Neural cell (in vitro differentiated cells): ENCODE data around the gene GPATCH2L. TPM values are rescaled to one million over a fixed set of nuclear protein-coding genes. Genes with fewer than 3 reads are reported as not detected.

Source experiments
- H2AFZ ChIP-seq: fragments of 200-600, 300-800 bp; sonication (generic), shearing (Covaris generic); 2 replicates; pipeline ENCODE4 v1.6.0; 2014; ENCODE audit warnings: low read depth, mild to moderate bottlenecking, antibody characterized with exemption, low read length, moderate library complexity
- H3F3A ChIP-seq: fragments of 200-600 bp; shearing (Covaris generic); 2 replicates; pipeline ENCODE4 v1.6.1; 2016; ENCODE audit warnings: mild to moderate bottlenecking, moderate library complexity, mixed read lengths, antibody characterized with exemption, low read length; ENCODE audit not compliant: insufficient read depth, poor library complexity, severe bottlenecking
- H3K27ac ChIP-seq: fragments of 200-600, 300-800 bp; sonication (generic), shearing (Covaris generic); 2 replicates; pipeline ENCODE4 v1.5.1; 2014; ENCODE audit warnings: mild to moderate bottlenecking, low read length, moderate library complexity
- H3K27me3 ChIP-seq: fragments of 300-800, 200-600 bp; sonication (generic), shearing (Covaris generic); 2 replicates; pipeline ENCODE4 v1.6.0; 2014; ENCODE audit warnings: mild to moderate bottlenecking, low read depth, low read length, moderate library complexity; ENCODE audit not compliant: insufficient read depth
- H3K36me3 ChIP-seq: fragments of 300-800, 200-600 bp; sonication (generic), shearing (Covaris generic); 2 replicates; pipeline ENCODE4 v1.5.1; 2014; ENCODE audit warnings: mild to moderate bottlenecking, antibody characterized with exemption, low read length, moderate library complexity; ENCODE audit not compliant: insufficient read depth
- H3K4me2 ChIP-seq: fragments of 300-800, 200-600 bp; sonication (generic), shearing (Covaris generic); 2 replicates; pipeline ENCODE4 v1.6.0; 2014; ENCODE audit warnings: mild to moderate bottlenecking, low read length
- H3K4me3 ChIP-seq: fragments of 300-800, 200-600 bp; sonication (generic), shearing (Covaris generic); 2 replicates; pipeline ENCODE4 v1.5.1; 2014; ENCODE audit warnings: mild to moderate bottlenecking, low read length, moderate library complexity
- H3K79me2 ChIP-seq: fragments of 200-600 bp; shearing (Covaris generic); replicated peaks from 2 replicates; pipeline ENCODE4 v1.6.0; 2014; ENCODE audit warnings: mild to moderate bottlenecking, low read length, moderate library complexity; ENCODE audit not compliant: insufficient read depth
- H3K9ac ChIP-seq: fragments of 300-800, 200-600 bp; sonication (generic), shearing (Covaris generic); 2 replicates; pipeline ENCODE4 v1.6.1; 2016; ENCODE audit warnings: mild to moderate bottlenecking, low read length, mixed read lengths
- H3K9me2 ChIP-seq: fragments of 200-600 bp; shearing (Covaris generic); 2 replicates; pipeline ENCODE4 v1.6.1; 2016; ENCODE audit warnings: mild to moderate bottlenecking, low read length, mixed read lengths; ENCODE audit not compliant: insufficient read depth
- H3K9me3 ChIP-seq: fragments of 200-600, 300-800 bp; sonication (generic), shearing (Covaris generic); 2 replicates; pipeline ENCODE4 v1.6.1; 2016; ENCODE audit warnings: mild to moderate bottlenecking, mixed run types, low read length, moderate library complexity, mixed read lengths
- H4K20me1 ChIP-seq: fragments of 200-600 bp; shearing (Covaris generic); 2 replicates; pipeline ENCODE4 v1.6.1; 2016; ENCODE audit warnings: mild to moderate bottlenecking, mixed run types; ENCODE audit not compliant: insufficient read depth
- EP300 ChIP-seq: fragments of 450-650 bp; conservative IDR thresholded peaks from 2 replicates; pipeline ENCODE4 v1.6.1; 2014; ENCODE audit warnings: antibody characterized with exemption, mild to moderate bottlenecking, moderate library complexity; ENCODE audit not compliant: poor library complexity, severe bottlenecking
- EZH2 ChIP-seq: fragments of 200-600, 300-800 bp; shearing (Covaris generic), sonication (generic); IDR thresholded peaks from 2 replicates; pipeline ENCODE4 v1.6.1; 2014; ENCODE audit warnings: antibody characterized with exemption, low read length, borderline replicate concordance, mild to moderate bottlenecking; ENCODE audit not compliant: insufficient read depth, poor library complexity, severe bottlenecking
- MXI1 ChIP-seq: fragments of 450-650 bp; conservative IDR thresholded peaks from 2 replicates; pipeline ENCODE4 v1.6.1; 2014; ENCODE audit warnings: antibody characterized with exemption, mild to moderate bottlenecking; ENCODE audit not compliant: poor library complexity, severe bottlenecking
- POLR2AphosphoS5 ChIP-seq: IDR thresholded peaks from 2 replicates; pipeline ENCODE4 v1.6.1; 2012
- RAD21 ChIP-seq: fragments of 450-650 bp; conservative IDR thresholded peaks from 2 replicates; pipeline ENCODE4 v1.6.1; 2014; ENCODE audit warnings: antibody characterized with exemption, mild to moderate bottlenecking, moderate library complexity
- REST ChIP-seq: IDR thresholded peaks from 2 replicates; pipeline ENCODE4 v1.6.1; 2012; ENCODE audit warnings: borderline replicate concordance
- SMC3 ChIP-seq: fragments of 450-650 bp; conservative IDR thresholded peaks from 2 replicates; pipeline ENCODE4 v1.6.1; 2014; ENCODE audit warnings: antibody characterized with exemption, mild to moderate bottlenecking, moderate library complexity; ENCODE audit not compliant: poor library complexity
- TAF1 ChIP-seq: IDR thresholded peaks from 2 replicates; pipeline ENCODE4 v1.6.1; 2012; ENCODE audit warnings: low read depth
- polyA plus RNA-seq: library from polyadenylated mRNA; depleted of rRNA; stranded (reverse); fragments of >200 nt; gene quantifications from 2 replicates; pipeline ENCODE4 v1.2.3, GENCODE V29; 2014

The GPATCH2L gene
- polyA plus RNA-seq, 1 donor from 2014 or later, result 49.6 TPM

- Histone ChIP-seq H3K9me3 (no peaks in the 10 kb centered on the region), H3K36me3 (peaks cover 13% of the 10 kb centered on the region)
Observed at GRCh38 chr14:76174982-76175381, 23.3 kb downstream of the GPATCH2L start.

GRCh38 chr14:76175942-76176341 is 24.2 kb downstream of the GPATCH2L start:
- Histone ChIP-seq H3F3A (no peaks in the 10 kb centered on the region), H3K4me2 (no peak overlapping the region), H3K79me2 (peaks cover 4% of the 10 kb centered on the region), H3K9me3 (no peaks in the 10 kb centered on the region), H3K27ac (no peak overlapping the region), H4K20me1 (no peaks in the 10 kb centered on the region), H3K9ac (no peak overlapping the region), H3K36me3 (peaks cover 13% of the 10 kb centered on the region), H3K9me2 (no peaks in the 10 kb centered on the region), H3K27me3 (no peaks in the 10 kb centered on the region), H3K4me3 (no peak overlapping the region), H2AFZ (no peak overlapping the region)
- TF ChIP-seq TAF1 (no peak), EP300 (no peak), EZH2 (no peak), MXI1 (no peak)

More at GRCh38 chr14:76174982-76175381, 23.3 kb downstream of the GPATCH2L start:
- Histone ChIP-seq H3K27me3 (no peaks in the 10 kb centered on the region), H2AFZ (no peak overlapping the region), H3K79me2 (peaks cover 5% of the 10 kb centered on the region), H3F3A (no peaks in the 10 kb centered on the region), H4K20me1 (no peaks in the 10 kb centered on the region), H3K27ac (no peak overlapping the region), H3K9ac (no peak overlapping the region), H3K4me2 (no peak overlapping the region), H3K4me3 (no peak overlapping the region), H3K9me2 (no peaks in the 10 kb centered on the region)
- no peak for TF ChIP-seq SMC3
- TF ChIP-seq REST, result no peak
- no peak for TF ChIP-seq POLR2AphosphoS5
- no peak for TF ChIP-seq MXI1
- no peak for TF ChIP-seq EZH2
- no peak for TF ChIP-seq RAD21
- TF ChIP-seq TAF1, result no peak
- TF ChIP-seq EP300, result no peak

- H3K79me2 ChIP-seq, result no peaks in the 10 kb centered on the region
- peaks cover 6% of the 10 kb centered on the region for H3K36me3 ChIP-seq
- no peak overlapping the region for H3K4me3 ChIP-seq
- no peak overlapping the region for H3K9ac ChIP-seq
- no peak overlapping the region for H2AFZ ChIP-seq
- H3K27ac ChIP-seq, result no peak overlapping the region
- no peaks in the 10 kb centered on the region for H3K9me2 ChIP-seq
- TF ChIP-seq REST, result no peak
- H3K9me3 ChIP-seq, result no peaks in the 10 kb centered on the region
- no peak overlapping the region for H3K4me2 ChIP-seq
- H4K20me1 ChIP-seq, result no peaks in the 10 kb centered on the region
- H3K27me3 ChIP-seq, result no peaks in the 10 kb centered on the region
- no peaks in the 10 kb centered on the region for H3F3A ChIP-seq
Observed at GRCh38 chr14:76181546-76181945, 29.8 kb downstream of the GPATCH2L start.
